ENCODE data around the gene CAPN1. TPM values are rescaled to one million over a fixed set of nuclear protein-coding genes. Genes with fewer than 3 reads are reported as not detected.
"Not testable (repeated sequence)": the region's sequence is repeated elsewhere in the genome, so short reads cannot be mapped to it uniquely, and the experiment has no call there.

CAPN1 gene
- total RNA-seq, 1 donor from 2014 or later = 191 TPM

GRCh38 chr11:65216830-65217229 lies 35.1 kb downstream of the CAPN1 start:
- intact Hi-C loops (cut with micrococcal nuclease) = no loop called here

GRCh38 chr11:65217441-65218423 lies 36.0 kb downstream of the CAPN1 start:
- intact Hi-C loops (cut with micrococcal nuclease) = no loop called here

GRCh38 chr11:65218446-65218845 lies 36.7 kb downstream of the CAPN1 start:
- intact Hi-C loops (cut with micrococcal nuclease) = no loop called here

GRCh38 chr11:65219930-65220213 lies 38.1 kb downstream of the CAPN1 start:
- intact Hi-C loops (cut with micrococcal nuclease) = no loop called here

GRCh38 chr11:65221026-65221425 lies 39.3 kb downstream of the CAPN1 start:
- intact Hi-C loops (cut with micrococcal nuclease) = no loop called here

- intact Hi-C loops (cut with micrococcal nuclease) = no loop called here
Observed at GRCh38 chr11:65223011-65223410, 41.3 kb downstream of the CAPN1 start.

GRCh38 chr11:65224930-65225278 lies 43.2 kb downstream of the CAPN1 start:
- intact Hi-C loops (cut with micrococcal nuclease) = loop anchor here (1.0 kb wide), 4 partner anchors 25 to 105 kb away; partner anchors contain the start of gene POLA2

GRCh38 chr11:65225279-65226102 lies 43.8 kb downstream of the CAPN1 start:
- intact Hi-C loops (cut with micrococcal nuclease) = loop anchor here (1.0 to 2.0 kb wide), 5 partner anchors 25 to 285 kb away; partner anchors contain the start of gene POLA2

GRCh38 chr11:65226103-65226442 lies 44.3 kb downstream of the CAPN1 start:
- intact Hi-C loops (cut with micrococcal nuclease) = loop anchor here (2.0 kb wide), 1 partner anchor 285 kb away; no protein-coding TSS in a partner anchor

- intact Hi-C loops (cut with micrococcal nuclease) = loop anchor here (2.0 kb wide), 1 partner anchor 283 kb away; no protein-coding TSS in a partner anchor
Observed at GRCh38 chr11:65227879-65228278, 46.2 kb downstream of the CAPN1 start.

GRCh38 chr11:65236194-65237059 lies 54.7 kb downstream of the CAPN1 start:
- intact Hi-C loops (cut with micrococcal nuclease) = no loop called here

- intact Hi-C loops (cut with micrococcal nuclease) = not testable (repeated sequence)
Observed at GRCh38 chr11:65238302-65238701, 56.6 kb downstream of the CAPN1 start.

GRCh38 chr11:65241134-65241533 lies 59.4 kb downstream of the CAPN1 start:
- intact Hi-C loops (cut with micrococcal nuclease) = no loop called here

GRCh38 chr11:65241692-65242091 lies 60.0 kb downstream of the CAPN1 start:
- intact Hi-C loops (cut with micrococcal nuclease) = no loop called here

GRCh38 chr11:65242389-65242788 lies 60.7 kb downstream of the CAPN1 start:
- intact Hi-C loops (cut with micrococcal nuclease) = no loop called here

GRCh38 chr11:65243797-65244196 lies 62.1 kb downstream of the CAPN1 start:
- intact Hi-C loops (cut with micrococcal nuclease) = no loop called here

- intact Hi-C loops (cut with micrococcal nuclease) = not testable (repeated sequence)
Observed at GRCh38 chr11:65245046-65245445, 63.3 kb downstream of the CAPN1 start.

GRCh38 chr11:65246506-65246905 lies 64.8 kb downstream of the CAPN1 start:
- intact Hi-C loops (cut with micrococcal nuclease) = no loop called here

GRCh38 chr11:65248184-65248710 lies 66.5 kb downstream of the CAPN1 start:
- intact Hi-C loops (cut with micrococcal nuclease) = not testable (repeated sequence)

GRCh38 chr11:65251476-65251875 lies 69.7 kb downstream of the CAPN1 start:
- intact Hi-C loops (cut with micrococcal nuclease) = no loop called here

- intact Hi-C loops (cut with micrococcal nuclease) = no loop called here
Observed at GRCh38 chr11:65254724-65255123, 73.0 kb downstream of the CAPN1 start.

Measured in T-helper 1 cell treated with Interleukin-12 subunit alpha and Interleukin-12 subunit beta and Interleukin-4 antibody, amounts not matched to agents 30 ng/mL and 1 ng/mL, for 36 hours (primary cell).